Measurements from ENCODE around the gene KCNJ6. TPM values are rescaled to one million over a fixed set of nuclear protein-coding genes. Genes with fewer than 3 reads are reported as not detected.

The KCNJ6 gene
- total RNA-seq, 2 experiments from 2014 or later, result not detected

GRCh38 chr21:37751268-37751975 is 164.8 kb downstream of the KCNJ6 start:
- no peak for TF ChIP-seq EZH2phosphoT487 (IDR thresholded peaks at IDR 0.05; ENCODE audit: borderline replicate concordance, low read depth, low read length)
- TF ChIP-seq CTCF (conservative IDR thresholded peaks at IDR 0.05; ENCODE audit: low read length), result no peak
- Histone ChIP-seq H3K27ac (ENCODE audit: low read depth, low read length, poor library complexity, severe bottlenecking) (no peak overlapping the region), H3K36me3 (ENCODE audit: insufficient read depth, low read length) (no peaks in the 10 kb centered on the region), H3K4me3 (ENCODE audit: low read depth, low read length, poor library complexity, severe bottlenecking) (no peak overlapping the region), H3K9me3 (ENCODE audit: low read length) (no peaks in the 10 kb centered on the region), H3K79me2 (ENCODE audit: insufficient read depth, low read depth, low read length) (no peaks in the 10 kb centered on the region), H2AFZ (ENCODE audit: low read length) (no peak overlapping the region), H3K4me1 (ENCODE audit: insufficient read depth, low read length, poor library complexity, severe bottlenecking) (no peaks in the 10 kb centered on the region), H3K4me2 (ENCODE audit: low read length) (no peak overlapping the region), H3K9me2 (ENCODE audit: insufficient read depth, low read length) (no peaks in the 10 kb centered on the region), H4K20me1 (ENCODE audit: insufficient read depth, low read length) (no peaks in the 10 kb centered on the region)
- no peak for DNase-seq (ENCODE audit: low spot score)
- CTCF ChIA-PET (ENCODE audit: unreplicated experiment), result no interaction called here
- intact Hi-C loops (cut with micrococcal nuclease; ENCODE audit: unreplicated experiment), result no loop called here
- POLR2A ChIA-PET, result no interaction called here
- BruUV-seq (replicated peaks), result no TSS peak

GRCh38 chr21:37749132-37749531 is 167.1 kb downstream of the KCNJ6 start:
- Histone ChIP-seq H2AFZ (ENCODE audit: low read length) (no peak overlapping the region), H3K36me3 (ENCODE audit: insufficient read depth, low read length) (no peaks in the 10 kb centered on the region), H3K4me2 (ENCODE audit: low read length) (no peak overlapping the region), H3K79me2 (ENCODE audit: insufficient read depth, low read depth, low read length) (no peaks in the 10 kb centered on the region), H3K9me3 (ENCODE audit: low read length) (no peaks in the 10 kb centered on the region), H3K9me2 (ENCODE audit: insufficient read depth, low read length) (no peaks in the 10 kb centered on the region), H4K20me1 (ENCODE audit: insufficient read depth, low read length) (no peaks in the 10 kb centered on the region), H3K4me1 (ENCODE audit: insufficient read depth, low read length, poor library complexity, severe bottlenecking) (no peaks in the 10 kb centered on the region), H3K27ac (ENCODE audit: low read depth, low read length, poor library complexity, severe bottlenecking) (no peak overlapping the region), H3K4me3 (ENCODE audit: low read depth, low read length, poor library complexity, severe bottlenecking) (no peak overlapping the region)
- no peak for DNase-seq (ENCODE audit: low spot score)
- ChIA-PET CTCF (ENCODE audit: unreplicated experiment) (no interaction called here), POLR2A (no interaction called here)
- TF ChIP-seq CTCF (conservative IDR thresholded peaks at IDR 0.05; ENCODE audit: low read length) (no peak), EZH2phosphoT487 (IDR thresholded peaks at IDR 0.05; ENCODE audit: borderline replicate concordance, low read depth, low read length) (no peak)
- intact Hi-C loops (cut with micrococcal nuclease; ENCODE audit: unreplicated experiment), result no loop called here
- no TSS peak for BruUV-seq (replicated peaks)

GRCh38 chr21:37748351-37748750 is 167.9 kb downstream of the KCNJ6 start:
- DNase-seq (ENCODE audit: low spot score), result no peak
- H3K9me3 ChIP-seq (ENCODE audit: low read length), result no peaks in the 10 kb centered on the region
- H4K20me1 ChIP-seq (ENCODE audit: insufficient read depth, low read length), result no peaks in the 10 kb centered on the region
- H3K4me1 ChIP-seq (ENCODE audit: insufficient read depth, low read length, poor library complexity, severe bottlenecking), result no peaks in the 10 kb centered on the region
- H3K9me2 ChIP-seq (ENCODE audit: insufficient read depth, low read length), result no peaks in the 10 kb centered on the region
- POLR2A ChIA-PET, result no interaction called here
- BruUV-seq (replicated peaks), result no TSS peak
- intact Hi-C loops (cut with micrococcal nuclease; ENCODE audit: unreplicated experiment), result no loop called here
- H3K4me2 ChIP-seq (ENCODE audit: low read length), result no peak overlapping the region
- no peak overlapping the region for H2AFZ ChIP-seq (ENCODE audit: low read length)
- no peak overlapping the region for H3K27ac ChIP-seq (ENCODE audit: low read depth, low read length, poor library complexity, severe bottlenecking)
- CTCF ChIA-PET (ENCODE audit: unreplicated experiment), result interaction anchor here (0.6 kb wide), 1 partner anchor 404 kb away, joined by 3 read pairs; no protein-coding TSS in a partner anchor
- no peaks in the 10 kb centered on the region for H3K79me2 ChIP-seq (ENCODE audit: insufficient read depth, low read depth, low read length)
- H3K36me3 ChIP-seq (ENCODE audit: insufficient read depth, low read length), result no peaks in the 10 kb centered on the region
- no peak overlapping the region for H3K4me3 ChIP-seq (ENCODE audit: low read depth, low read length, poor library complexity, severe bottlenecking)
- TF ChIP-seq EZH2phosphoT487 (IDR thresholded peaks at IDR 0.05; ENCODE audit: borderline replicate concordance, low read depth, low read length), result no peak
- no peak for TF ChIP-seq CTCF (conservative IDR thresholded peaks at IDR 0.05; ENCODE audit: low read length)
